HG02981 (cell line): ENCODE measurements around the gene MOSMO.
"Not testable (repeated sequence)": the region's sequence is repeated elsewhere in the genome, so short reads cannot be mapped to it uniquely, and the experiment has no call there.

Experiments used
- ATAC-seq: cut with Tn5 transposase; IDR thresholded peaks from one replicate; pipeline ENCODE4 v1.9.1; 2021; ENCODE audit warnings: mild to moderate bottlenecking, moderate library complexity; ENCODE audit not compliant: unreplicated experiment

Gene MOSMO

GRCh38 chr16:22002047-22002446 is 5.9 kb upstream of the MOSMO start:
- ATAC-seq: not testable (repeated sequence)

GRCh38 chr16:22003195-22003594 is 4.7 kb upstream of the MOSMO start:
- no peak for ATAC-seq

GRCh38 chr16:22004341-22004740 is 3.6 kb upstream of the MOSMO start:
- ATAC-seq: no peak

GRCh38 chr16:22005746-22006145 is 2.2 kb upstream of the MOSMO start:
- no peak for ATAC-seq

- ATAC-seq: no peak
These were observed 1.3 kb upstream of the MOSMO start for GRCh38 chr16:22006636-22007035.

GRCh38 chr16:22007159-22007508 is 777 bp upstream of the MOSMO start:
- ATAC-seq: no peak

- ATAC-seq: peak; percentile 20
These were observed 526 bp downstream of the MOSMO start for GRCh38 chr16:22008215-22009059.

GRCh38 chr16:22010902-22011301 is 3.0 kb downstream of the MOSMO start:
- ATAC-seq: no peak

GRCh38 chr16:22012241-22012640 is 4.3 kb downstream of the MOSMO start:
- ATAC-seq: no peak

GRCh38 chr16:22013486-22013885 is 5.6 kb downstream of the MOSMO start:
- ATAC-seq: no peak

- no peak for ATAC-seq
These were observed 6.5 kb downstream of the MOSMO start for GRCh38 chr16:22014271-22014873.

- no peak for ATAC-seq
These were observed 9.0 kb downstream of the MOSMO start for GRCh38 chr16:22016927-22017326.

- ATAC-seq: no peak
These were observed 10.6 kb downstream of the MOSMO start for GRCh38 chr16:22018559-22018958.

GRCh38 chr16:22022151-22022550 is 14.2 kb downstream of the MOSMO start:
- ATAC-seq: no peak

- no peak for ATAC-seq
These were observed 15.6 kb downstream of the MOSMO start for GRCh38 chr16:22023505-22023904.

GRCh38 chr16:22024785-22025184 is 16.9 kb downstream of the MOSMO start:
- ATAC-seq: not testable (repeated sequence)

GRCh38 chr16:22027633-22028032 is 19.7 kb downstream of the MOSMO start:
- ATAC-seq: no peak

GRCh38 chr16:22029632-22030031 is 21.7 kb downstream of the MOSMO start:
- ATAC-seq: no peak

- ATAC-seq: no peak
These were observed 22.3 kb downstream of the MOSMO start for GRCh38 chr16:22030087-22030812.

- ATAC-seq: no peak
These were observed 23.7 kb downstream of the MOSMO start for GRCh38 chr16:22031483-22032083.

- no peak for ATAC-seq
These were observed 26.6 kb downstream of the MOSMO start for GRCh38 chr16:22034503-22034902.
